NCI-H1105 treated with DMSO at 0.1 percent for 48 hours (cell line): Measurements from ENCODE around the gene CD7.

ENCODE experiments used
- DNase-seq: peaks from one replicate; lab custom pipeline; 2025; lab: John Stamatoyannopoulos, UW

CD7 gene

GRCh38 chr17:82328141-82328993 lies 11.0 kb upstream of the CD7 start:
- no peak for DNase-seq

GRCh38 chr17:82327757-82328140 lies 10.3 kb upstream of the CD7 start:
- DNase-seq = no peak

- no peak for DNase-seq
Observed at GRCh38 chr17:82327289-82327688, 9.9 kb upstream of the CD7 start.

GRCh38 chr17:82325286-82326180 lies 8.1 kb upstream of the CD7 start:
- no peak for DNase-seq

- DNase-seq = no peak
Observed at GRCh38 chr17:82324566-82325285, 7.3 kb upstream of the CD7 start.

- no peak for DNase-seq
Observed at GRCh38 chr17:82323514-82324234, 6.3 kb upstream of the CD7 start.

GRCh38 chr17:82322526-82323453 lies 5.4 kb upstream of the CD7 start:
- no peak for DNase-seq

GRCh38 chr17:82321947-82322466 lies 4.6 kb upstream of the CD7 start:
- no peak for DNase-seq

GRCh38 chr17:82320956-82321927 lies 3.8 kb upstream of the CD7 start:
- DNase-seq = no peak

- no peak for DNase-seq
Observed at GRCh38 chr17:82320140-82320840, 2.9 kb upstream of the CD7 start.

- DNase-seq = no peak
Observed at GRCh38 chr17:82319619-82320062, 2.2 kb upstream of the CD7 start.

GRCh38 chr17:82318772-82319606 lies 1.6 kb upstream of the CD7 start:
- no peak for DNase-seq

- no peak for DNase-seq
Observed at GRCh38 chr17:82318169-82318498, 726 bp upstream of the CD7 start.

- no peak for DNase-seq
Observed at GRCh38 chr17:82316651-82317393, 586 bp downstream of the CD7 start.

- no peak for DNase-seq
Observed at GRCh38 chr17:82315703-82316358, 1.6 kb downstream of the CD7 start.
